H7 (cell line): ENCODE results near the gene DCLK1. TPM values are rescaled to one million over a fixed set of nuclear protein-coding genes. Genes with fewer than 3 reads are reported as not detected.
"Not testable (repeated sequence)": the region's sequence is repeated elsewhere in the genome, so short reads cannot be mapped to it uniquely, and the experiment has no call there.

Experiments used
- DNase-seq: peaks from one replicate; pipeline ENCODE4 v3.0.0; 2012
- H3K27me3 ChIP-seq: 2 replicates; pipeline ENCODE4 v1.6.0; 2011; ENCODE audit warnings: mild to moderate bottlenecking, low read length; ENCODE audit not compliant: control insufficient read depth, insufficient read depth
- H3K36me3 ChIP-seq: replicated peaks from 2 replicates; pipeline ENCODE4 v1.5.1; 2011; ENCODE audit warnings: low read length; ENCODE audit not compliant: control insufficient read depth, insufficient read depth
- H3K4me3 ChIP-seq: 2 replicates; pipeline ENCODE4 v1.5.1; 2011; ENCODE audit warnings: low read depth, mild to moderate bottlenecking, control low read depth, low read length, moderate library complexity; ENCODE audit not compliant: insufficient read depth
- total RNA-seq: library from RNA; depleted of rRNA; stranded (reverse); fragments of >200 nt; shearing (Covaris generic); gene quantifications from 2 replicates; pipeline ENCODE4 v1.2.3, GENCODE V29; 2014

DCLK1 gene
- total RNA-seq, 1 experiment from 2014 or later = 10.4 TPM

DNA sequence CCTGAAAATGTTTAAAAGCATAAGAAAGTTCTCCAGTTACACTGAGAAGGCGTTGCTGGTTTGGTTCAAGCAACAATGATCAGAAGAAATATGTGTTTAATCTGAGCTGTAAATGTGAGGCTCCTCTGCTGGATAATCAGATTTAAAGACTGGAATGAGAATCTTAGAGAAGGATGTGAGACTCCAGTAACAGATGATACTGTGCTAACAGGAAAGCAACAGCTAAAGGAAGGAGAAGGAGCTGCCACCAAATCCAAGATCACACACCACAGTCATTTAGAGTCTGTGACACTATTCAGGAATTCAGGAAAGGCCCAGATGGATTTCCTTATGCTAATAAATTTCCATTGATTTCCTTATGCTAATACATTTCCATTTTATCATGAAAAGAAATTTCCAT, 16.9 kb downstream of the DCLK1 start:
- no peak for DNase-seq
- H3K36me3 ChIP-seq = no peaks in the 10 kb centered on the region
- no peak overlapping the region for H3K4me3 ChIP-seq
- H3K27me3 ChIP-seq = no peaks in the 10 kb centered on the region

DNA sequence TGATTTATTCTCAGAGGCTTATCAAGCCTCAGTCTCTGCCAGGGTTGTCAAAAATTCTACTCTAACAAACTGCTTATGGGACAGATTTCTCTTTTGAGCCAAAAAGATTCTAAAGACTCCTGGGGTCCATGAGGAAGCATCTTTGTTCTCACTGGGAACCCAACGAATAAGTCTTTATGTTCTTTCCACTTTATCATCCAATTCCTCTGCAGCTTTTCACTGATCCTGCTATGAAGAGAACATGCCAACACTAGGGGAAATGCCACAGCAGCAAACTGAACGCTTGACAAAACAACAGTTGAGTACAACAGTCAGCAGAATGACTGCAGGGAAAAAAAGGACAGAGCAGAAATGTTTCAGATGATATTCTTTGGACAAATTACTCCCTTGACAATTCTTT, 22.2 kb downstream of the DCLK1 start:
- Histone ChIP-seq H3K27me3 (no peaks in the 10 kb centered on the region), H3K4me3 (no peak overlapping the region), H3K36me3 (no peaks in the 10 kb centered on the region)
- DNase-seq = no peak

DNA sequence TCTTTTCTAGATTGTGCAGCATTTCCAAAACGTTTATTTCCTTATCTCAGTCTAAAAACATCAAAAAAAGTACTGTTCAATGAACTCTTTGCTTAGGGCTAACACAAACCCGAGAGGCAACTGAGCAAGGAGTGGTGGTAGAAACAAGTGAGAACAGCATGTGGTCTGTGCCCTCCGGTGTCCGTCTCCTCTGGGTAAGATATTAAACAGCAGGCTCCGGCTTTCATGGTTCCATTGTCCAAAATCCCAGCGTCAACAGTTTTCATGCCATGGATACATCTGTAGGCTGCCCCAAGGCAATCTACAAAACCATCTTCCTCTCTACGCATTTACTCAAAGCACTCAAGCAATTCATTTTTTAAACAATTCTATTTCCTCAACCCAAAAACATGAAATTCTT, 22.8 kb downstream of the DCLK1 start:
- Histone ChIP-seq H3K36me3 (no peaks in the 10 kb centered on the region), H3K27me3 (no peaks in the 10 kb centered on the region), H3K4me3 (no peak overlapping the region)
- DNase-seq = no peak

DNA sequence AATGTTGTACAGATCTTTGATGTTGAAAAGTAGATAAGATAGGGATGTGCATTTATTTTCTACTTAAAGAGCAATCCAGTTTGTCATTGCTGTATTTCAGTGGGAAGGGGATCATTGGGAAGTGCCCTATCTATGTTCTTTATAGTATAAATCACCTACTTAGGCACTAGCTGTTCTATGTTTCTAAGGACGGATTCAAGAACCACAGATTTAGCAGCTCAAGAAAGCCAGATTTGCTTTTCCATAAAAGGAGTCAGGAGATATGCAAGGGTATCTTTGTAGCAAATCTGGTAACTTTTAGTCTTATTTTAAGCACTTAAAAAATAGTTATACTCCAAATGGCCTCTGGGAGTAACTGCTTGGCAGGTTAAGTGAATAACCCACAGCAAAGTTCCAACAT, 23.7 kb downstream of the DCLK1 start:
- H3K36me3 ChIP-seq = no peaks in the 10 kb centered on the region
- no peak overlapping the region for H3K4me3 ChIP-seq
- DNase-seq = no peak
- H3K27me3 ChIP-seq = no peaks in the 10 kb centered on the region

- Histone ChIP-seq H3K4me3 (no peak overlapping the region), H3K27me3 (no peaks in the 10 kb centered on the region), H3K36me3 (no peaks in the 10 kb centered on the region)
- DNase-seq = no peak
Observed at GRCh38 chr13:36105726-36106125, 25.5 kb downstream of the DCLK1 start.

GRCh38 chr13:36102721-36103120, 28.5 kb downstream of the DCLK1 start:
- Histone ChIP-seq H3K4me3 (no peak overlapping the region), H3K36me3 (no peaks in the 10 kb centered on the region), H3K27me3 (no peaks in the 10 kb centered on the region)
- no peak for DNase-seq

GRCh38 chr13:36101907-36102306, 29.3 kb downstream of the DCLK1 start:
- H3K4me3 ChIP-seq, H3K36me3 ChIP-seq, DNase-seq, H3K27me3 ChIP-seq: not testable (repeated sequence)

- no peak for DNase-seq
- no peak overlapping the region for H3K4me3 ChIP-seq
- H3K36me3 ChIP-seq = no peaks in the 10 kb centered on the region
- no peaks in the 10 kb centered on the region for H3K27me3 ChIP-seq
Observed at GRCh38 chr13:36101157-36101556, 30.0 kb downstream of the DCLK1 start.

- Histone ChIP-seq H3K36me3 (no peaks in the 10 kb centered on the region), H3K27me3 (no peaks in the 10 kb centered on the region), H3K4me3 (no peak overlapping the region)
- DNase-seq = no peak
Observed at GRCh38 chr13:36098080-36098479, 33.1 kb downstream of the DCLK1 start.

DNA sequence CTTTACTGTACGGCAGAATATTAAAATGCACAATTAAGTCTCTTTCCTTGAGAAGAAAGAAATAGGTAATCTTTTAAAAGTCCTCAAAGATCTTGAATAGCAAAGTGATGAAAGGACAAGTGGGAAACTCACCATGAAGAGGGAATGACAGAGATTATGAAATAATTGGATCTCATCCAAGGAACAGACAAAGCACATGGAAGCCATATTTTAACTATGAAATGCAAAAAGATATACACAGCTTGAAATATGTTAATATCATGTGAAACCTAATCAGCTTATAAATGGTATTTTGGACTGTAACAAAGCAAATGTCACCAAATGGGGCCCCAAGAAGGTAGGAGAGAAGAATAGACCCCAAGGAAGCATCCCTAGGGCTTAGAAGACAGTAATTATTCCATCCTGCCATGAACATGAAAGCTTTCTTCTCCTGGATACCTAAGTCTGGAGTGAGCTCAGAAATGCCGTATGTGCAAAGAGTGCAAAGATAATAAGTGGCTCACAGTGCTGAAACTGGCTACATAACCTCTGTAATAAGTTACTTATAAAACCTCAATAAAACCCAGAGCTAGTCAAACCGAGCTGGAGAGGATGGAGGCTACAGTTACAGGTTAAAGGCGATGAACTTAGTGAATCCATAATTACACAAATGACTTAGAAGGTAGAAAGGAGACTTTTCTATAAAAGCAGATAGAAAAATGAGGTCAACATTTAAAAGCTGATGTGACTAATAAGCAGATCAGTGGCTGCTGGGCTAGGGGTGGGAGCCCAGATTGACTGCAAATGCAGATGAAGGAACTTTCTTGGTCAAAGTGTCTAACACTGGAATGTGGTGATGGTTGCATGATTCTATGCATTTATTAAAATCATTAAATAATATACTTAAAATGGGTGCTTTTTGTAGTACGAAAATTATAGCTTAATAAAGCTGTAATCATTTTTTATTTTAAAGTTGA, 34.4 kb downstream of the DCLK1 start:
- Histone ChIP-seq H3K27me3 (no peaks in the 10 kb centered on the region), H3K36me3 (no peaks in the 10 kb centered on the region), H3K4me3 (no peak overlapping the region)
- no peak for DNase-seq

DNA sequence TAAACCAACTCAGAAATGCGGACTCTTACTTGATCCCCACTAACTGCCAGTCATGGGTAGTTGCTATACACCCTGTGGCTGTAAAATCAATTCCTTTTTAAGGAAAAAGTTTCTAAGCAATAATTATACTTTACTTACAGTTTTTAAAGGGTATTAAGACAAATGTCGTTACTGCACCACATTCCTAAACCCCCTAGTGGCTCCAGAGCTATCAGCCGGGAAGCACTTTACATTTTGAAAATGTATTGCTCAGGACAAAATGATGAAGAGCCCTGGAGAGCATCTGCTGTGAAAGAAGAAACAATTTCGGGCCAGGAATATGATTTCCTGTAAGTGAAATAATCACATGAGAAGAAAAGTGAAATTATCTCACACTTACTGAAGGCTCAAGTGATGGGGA, 36.7 kb downstream of the DCLK1 start:
- no peaks in the 10 kb centered on the region for H3K27me3 ChIP-seq
- no peak overlapping the region for H3K4me3 ChIP-seq
- H3K36me3 ChIP-seq = no peaks in the 10 kb centered on the region; the same call in 1 of the 2 replicates
- peak; percentile 33 for DNase-seq

GRCh38 chr13:36090592-36090991, 40.6 kb downstream of the DCLK1 start:
- Histone ChIP-seq H3K4me3 (no peak overlapping the region), H3K27me3 (no peaks in the 10 kb centered on the region), H3K36me3 (no peaks in the 10 kb centered on the region; the same call in 1 of the 2 replicates)
- no peak for DNase-seq

GRCh38 chr13:36089130-36089647, 42.0 kb downstream of the DCLK1 start:
- Histone ChIP-seq H3K36me3 (no peaks in the 10 kb centered on the region; the same call in 1 of the 2 replicates), H3K4me3 (no peak overlapping the region), H3K27me3 (no peaks in the 10 kb centered on the region)
- no peak for DNase-seq

DNA sequence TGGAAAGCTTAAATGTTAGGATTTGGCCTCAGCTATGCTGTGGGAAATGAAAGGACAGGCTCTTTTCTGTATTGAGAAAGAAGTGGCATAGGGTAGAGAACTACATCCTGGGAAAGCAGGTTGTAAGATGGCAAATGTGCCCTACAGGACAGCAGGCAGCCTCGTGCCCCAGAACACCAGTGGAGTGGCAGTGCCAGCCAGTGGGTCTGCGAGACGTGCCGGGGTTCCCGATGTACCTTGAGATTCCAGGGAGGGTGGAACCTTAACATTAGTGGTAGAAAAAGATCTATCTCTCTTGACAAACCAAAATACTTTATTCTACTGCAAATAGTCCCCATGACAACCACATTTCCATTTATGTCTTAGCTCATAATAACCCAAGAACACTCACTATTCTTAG, 42.7 kb downstream of the DCLK1 start:
- Histone ChIP-seq H3K27me3 (no peaks in the 10 kb centered on the region), H3K36me3 (no peaks in the 10 kb centered on the region; the same call in 1 of the 2 replicates), H3K4me3 (no peak overlapping the region)
- no peak for DNase-seq

DNA sequence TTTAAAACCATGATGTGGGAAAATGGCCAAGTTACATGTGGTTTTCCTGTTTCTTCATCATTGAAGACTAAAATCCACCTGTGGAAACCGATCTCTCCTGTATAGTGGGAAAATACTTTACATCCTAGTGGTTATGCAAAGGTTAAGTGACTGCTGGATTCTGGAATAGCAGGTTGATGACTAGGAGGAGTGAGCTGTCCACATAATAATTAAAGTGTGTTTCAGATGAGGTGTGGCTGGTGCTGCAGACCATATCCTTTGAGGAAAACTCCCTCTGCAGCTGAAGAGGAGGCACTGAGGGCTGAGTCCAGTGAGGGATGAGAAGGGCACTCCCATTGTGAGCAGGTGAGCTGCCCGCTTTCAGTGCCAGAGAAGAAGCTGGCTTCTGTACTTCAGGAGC, 43.2 kb downstream of the DCLK1 start:
- DNase-seq = no peak
- Histone ChIP-seq H3K4me3 (no peak overlapping the region), H3K27me3 (no peaks in the 10 kb centered on the region), H3K36me3 (no peaks in the 10 kb centered on the region; the same call in 1 of the 2 replicates)
